Measurements from ENCODE around the gene TTC14.

TTC14 gene

DNA sequence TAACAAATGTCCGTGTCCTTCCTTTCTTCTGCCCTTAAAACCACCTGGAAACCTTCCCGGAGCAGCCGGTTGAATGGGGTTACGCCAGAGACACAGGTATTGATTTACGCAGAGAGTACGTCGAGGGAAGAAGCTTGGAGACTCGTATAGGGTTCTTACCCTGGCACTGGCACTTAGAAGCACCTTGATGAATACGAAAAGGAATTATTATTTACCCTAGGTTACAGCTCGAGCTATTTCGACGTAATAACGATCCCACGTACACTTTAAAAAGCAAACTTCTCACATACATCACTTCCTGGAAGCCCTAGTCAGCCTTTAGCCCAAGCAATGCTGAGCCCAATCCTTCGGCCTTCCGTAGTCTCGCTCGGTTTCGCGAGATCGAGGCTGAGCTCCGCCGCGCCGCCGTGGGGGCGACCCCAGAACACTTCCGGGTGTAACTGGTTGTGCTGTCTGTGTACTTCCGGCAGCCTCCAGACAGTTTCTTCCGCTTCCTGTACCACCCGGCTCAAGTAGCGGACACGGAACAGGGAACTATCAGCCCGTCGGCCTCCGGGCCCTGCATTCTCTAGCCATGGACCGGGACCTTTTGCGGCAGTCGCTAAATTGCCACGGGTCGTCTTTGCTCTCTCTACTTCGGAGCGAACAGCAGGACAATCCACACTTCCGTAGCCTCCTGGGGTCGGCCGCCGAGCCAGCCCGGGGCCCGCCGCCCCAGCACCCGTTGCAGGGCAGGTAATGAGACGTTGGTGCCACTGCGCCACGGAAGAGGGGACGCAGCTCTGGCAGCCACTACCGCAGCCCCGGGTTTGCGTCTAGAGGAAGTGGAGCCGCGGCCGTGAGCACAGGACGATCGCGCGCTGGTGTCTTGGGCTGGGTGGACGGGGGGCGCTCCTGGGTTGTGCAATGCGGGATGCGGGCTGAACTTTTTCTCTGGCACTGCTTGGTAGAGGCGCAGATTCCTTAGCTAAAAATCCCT lies at the start of gene TTC14 (continued):
- TF ChIP-seq, protein P1, sequence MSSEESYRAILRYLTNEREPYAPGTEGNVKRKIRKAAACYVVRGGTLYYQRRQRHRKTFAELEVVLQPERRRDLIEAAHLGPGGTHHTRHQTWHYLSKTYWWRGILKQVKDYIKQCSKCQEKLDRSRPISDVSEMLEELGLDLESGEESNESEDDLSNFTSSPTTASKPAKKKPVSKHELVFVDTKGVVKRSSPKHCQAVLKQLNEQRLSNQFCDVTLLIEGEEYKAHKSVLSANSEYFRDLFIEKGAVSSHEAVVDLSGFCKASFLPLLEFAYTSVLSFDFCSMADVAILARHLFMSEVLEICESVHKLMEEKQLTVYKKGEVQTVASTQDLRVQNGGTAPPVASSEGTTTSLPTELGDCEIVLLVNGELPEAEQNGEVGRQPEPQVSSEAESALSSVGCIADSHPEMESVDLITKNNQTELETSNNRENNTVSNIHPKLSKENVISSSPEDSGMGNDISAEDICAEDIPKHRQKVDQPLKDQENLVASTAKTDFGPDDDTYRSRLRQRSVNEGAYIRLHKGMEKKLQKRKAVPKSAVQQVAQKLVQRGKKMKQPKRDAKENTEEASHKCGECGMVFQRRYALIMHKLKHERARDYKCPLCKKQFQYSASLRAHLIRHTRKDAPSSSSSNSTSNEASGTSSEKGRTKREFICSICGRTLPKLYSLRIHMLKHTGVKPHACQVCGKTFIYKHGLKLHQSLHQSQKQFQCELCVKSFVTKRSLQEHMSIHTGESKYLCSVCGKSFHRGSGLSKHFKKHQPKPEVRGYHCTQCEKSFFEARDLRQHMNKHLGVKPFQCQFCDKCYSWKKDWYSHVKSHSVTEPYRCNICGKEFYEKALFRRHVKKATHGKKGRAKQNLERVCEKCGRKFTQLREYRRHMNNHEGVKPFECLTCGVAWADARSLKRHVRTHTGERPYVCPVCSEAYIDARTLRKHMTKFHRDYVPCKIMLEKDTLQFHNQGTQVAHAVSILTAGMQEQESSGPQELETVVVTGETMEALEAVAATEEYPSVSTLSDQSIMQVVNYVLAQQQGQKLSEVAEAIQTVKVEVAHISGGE (tag by site-specific recombination; conservative IDR thresholded peaks at IDR 0.05; ENCODE audit: low read depth) = peak; percentile 98

DNA sequence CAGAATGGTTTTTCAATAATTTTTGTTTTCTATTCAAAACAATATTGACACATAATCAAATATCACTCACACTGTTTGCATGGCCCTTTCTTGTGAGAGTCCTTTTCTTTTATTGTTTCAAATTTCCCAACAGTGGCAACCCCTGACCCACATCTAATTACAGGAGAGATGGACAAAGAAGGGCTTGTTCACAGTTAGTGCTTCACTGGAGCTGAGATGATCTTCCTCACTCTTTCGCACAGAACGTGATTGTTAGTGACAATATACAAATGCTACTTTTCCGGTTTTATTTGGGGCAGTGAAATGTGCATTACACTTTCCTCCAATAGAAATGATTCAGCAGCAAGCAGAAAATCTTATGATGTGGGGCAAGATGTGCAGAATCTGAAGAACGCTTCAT lies 38.6 kb upstream of the TTC14 start:
- Histone ChIP-seq H3K4me3 (ENCODE audit: low read depth, low read length) (no peak overlapping the region), H3K36me3 (ENCODE audit: control insufficient read depth in 2 of 2, insufficient read depth in 1 of 2, low read length in 2 of 2) (no peaks in the 10 kb centered on the region), H3K27ac (ENCODE audit: extremely low read depth, low read depth, low read length) (no peak overlapping the region), H3K9me3 (ENCODE audit: control insufficient read depth, insufficient read depth, low read depth, low read length) (no peaks in the 10 kb centered on the region), H3K4me1 (ENCODE audit: control insufficient read depth, insufficient read depth, low read length) (no peaks in the 10 kb centered on the region)
- CTCF ChIA-PET = no interaction called here
- no peak for TF ChIP-seq IKZF3 (tag by site-specific recombination; IDR thresholded peaks at IDR 0.05)
- no peak for TF ChIP-seq FEZF1 (tag by site-specific recombination; IDR thresholded peaks at IDR 0.05)
- TF ChIP-seq, protein P2, sequence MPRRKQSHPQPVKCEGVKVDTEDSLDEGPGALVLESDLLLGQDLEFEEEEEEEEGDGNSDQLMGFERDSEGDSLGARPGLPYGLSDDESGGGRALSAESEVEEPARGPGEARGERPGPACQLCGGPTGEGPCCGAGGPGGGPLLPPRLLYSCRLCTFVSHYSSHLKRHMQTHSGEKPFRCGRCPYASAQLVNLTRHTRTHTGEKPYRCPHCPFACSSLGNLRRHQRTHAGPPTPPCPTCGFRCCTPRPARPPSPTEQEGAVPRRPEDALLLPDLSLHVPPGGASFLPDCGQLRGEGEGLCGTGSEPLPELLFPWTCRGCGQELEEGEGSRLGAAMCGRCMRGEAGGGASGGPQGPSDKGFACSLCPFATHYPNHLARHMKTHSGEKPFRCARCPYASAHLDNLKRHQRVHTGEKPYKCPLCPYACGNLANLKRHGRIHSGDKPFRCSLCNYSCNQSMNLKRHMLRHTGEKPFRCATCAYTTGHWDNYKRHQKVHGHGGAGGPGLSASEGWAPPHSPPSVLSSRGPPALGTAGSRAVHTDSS (tag by site-specific recombination; IDR thresholded peaks at IDR 0.05) = no peak
- TF ChIP-seq ZXDB (tag by site-specific recombination; IDR thresholded peaks at IDR 0.05) = no peak
- no peak for TF ChIP-seq ZNF561 (tag by site-specific recombination; IDR thresholded peaks at IDR 0.05; ENCODE audit: borderline replicate concordance)
- POLR2A ChIA-PET = no interaction called here

DNA sequence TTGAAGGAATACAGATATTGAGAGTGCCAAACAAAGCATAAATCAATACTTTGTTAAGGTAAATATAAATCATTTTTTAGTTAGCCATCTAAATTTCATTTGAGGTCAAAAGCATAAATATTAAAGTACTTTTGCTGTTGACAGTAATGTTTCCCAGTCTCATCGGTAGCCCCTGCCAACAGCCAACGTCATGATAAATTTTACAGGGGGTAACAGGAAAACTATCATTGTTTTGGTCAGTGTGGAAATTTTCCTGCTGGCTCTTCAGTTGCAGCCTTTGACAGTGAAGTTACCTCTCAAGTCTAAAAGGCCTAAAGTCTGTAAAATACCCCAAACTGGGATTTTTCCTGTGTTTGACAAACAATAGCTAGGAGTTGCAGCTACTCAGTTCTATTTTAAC lies 37.3 kb upstream of the TTC14 start:
- ChIA-PET CTCF (interaction anchor here (0.7 kb wide), 1 partner anchor 222 kb away, joined by 3 read pairs; no protein-coding TSS in a partner anchor), POLR2A (no interaction called here)
- TF ChIP-seq ZNF23 (tag by site-specific recombination; IDR thresholded peaks at IDR 0.05; ENCODE audit: borderline replicate concordance) = no peak
- TF ChIP-seq MEIS1 (CRISPR knock-in tag; IDR thresholded peaks at IDR 0.05; ENCODE audit: borderline replicate concordance) = no peak
- TF ChIP-seq ZBTB20 (tag by site-specific recombination; IDR thresholded peaks at IDR 0.05) = no peak
- TF ChIP-seq ZNF830 (tag by site-specific recombination; IDR thresholded peaks at IDR 0.05; ENCODE audit: low read depth) = no peak
- TF ChIP-seq ZNF112 (tag by site-specific recombination; IDR thresholded peaks at IDR 0.05) = no peak
- TF ChIP-seq, protein P3, sequence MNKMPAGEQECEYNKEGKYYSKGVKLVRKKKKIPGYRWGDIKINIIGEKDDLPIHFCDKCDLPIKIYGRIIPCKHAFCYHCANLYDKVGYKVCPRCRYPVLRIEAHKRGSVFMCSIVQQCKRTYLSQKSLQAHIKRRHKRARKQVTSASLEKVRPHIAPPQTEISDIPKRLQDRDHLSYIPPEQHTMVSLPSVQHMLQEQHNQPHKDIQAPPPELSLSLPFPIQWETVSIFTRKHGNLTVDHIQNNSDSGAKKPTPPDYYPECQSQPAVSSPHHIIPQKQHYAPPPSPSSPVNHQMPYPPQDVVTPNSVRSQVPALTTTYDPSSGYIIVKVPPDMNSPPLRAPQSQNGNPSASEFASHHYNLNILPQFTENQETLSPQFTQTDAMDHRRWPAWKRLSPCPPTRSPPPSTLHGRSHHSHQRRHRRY (tag by site-specific recombination; IDR thresholded peaks at IDR 0.05) = no peak
- H3K27ac ChIP-seq (ENCODE audit: extremely low read depth, low read depth, low read length) = no peak overlapping the region
- H3K4me1 ChIP-seq (ENCODE audit: control insufficient read depth, insufficient read depth, low read length) = no peaks in the 10 kb centered on the region
- no peak overlapping the region for H3K4me3 ChIP-seq (ENCODE audit: low read depth, low read length)
- no peaks in the 10 kb centered on the region for H3K9me3 ChIP-seq (ENCODE audit: control insufficient read depth, insufficient read depth, low read depth, low read length)
- H3K36me3 ChIP-seq (ENCODE audit: control insufficient read depth in 2 of 2, insufficient read depth in 1 of 2, low read length in 2 of 2) = no peaks in the 10 kb centered on the region

DNA sequence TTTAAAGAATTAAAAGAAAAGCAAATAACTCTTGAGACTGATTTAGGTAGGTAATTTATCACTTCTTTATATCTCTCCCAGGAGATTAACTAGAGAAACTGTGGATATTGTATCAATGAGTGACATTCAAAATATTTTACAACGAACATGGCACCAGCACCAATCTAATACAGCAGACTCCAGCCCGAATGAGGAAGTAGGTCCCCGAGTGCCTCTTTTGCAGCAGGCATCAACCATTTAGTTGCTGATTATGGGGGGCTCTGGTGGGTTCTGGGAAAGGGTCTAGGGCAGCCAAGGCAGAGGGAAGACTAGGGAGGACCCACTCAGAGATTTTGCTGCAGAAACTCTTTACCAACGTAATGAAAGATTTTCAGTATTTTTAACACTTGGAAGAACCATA lies 31.7 kb upstream of the TTC14 start:
- ChIA-PET CTCF (interaction anchor here (0.6 kb wide), 1 partner anchor 10 kb away, joined by 4 read pairs; no protein-coding TSS in a partner anchor), POLR2A (no interaction called here)
- Histone ChIP-seq H3K9me3 (ENCODE audit: control insufficient read depth, insufficient read depth, low read depth, low read length) (no peaks in the 10 kb centered on the region), H3K4me3 (ENCODE audit: low read depth, low read length) (no peak overlapping the region), H3K27ac (ENCODE audit: extremely low read depth, low read depth, low read length) (no peak overlapping the region), H3K4me1 (ENCODE audit: control insufficient read depth, insufficient read depth, low read length) (no peaks in the 10 kb centered on the region), H3K36me3 (ENCODE audit: control insufficient read depth in 2 of 2, insufficient read depth in 1 of 2, low read length in 2 of 2) (no peaks in the 10 kb centered on the region)
- TF ChIP-seq GFI1B (tag by site-specific recombination; IDR thresholded peaks at IDR 0.05) = no peak
- no peak for TF ChIP-seq SP2 (tag by site-specific recombination; IDR thresholded peaks at IDR 0.05)
- TF ChIP-seq ZNF341 (tag by site-specific recombination; IDR thresholded peaks at IDR 0.05; ENCODE audit: low read depth) = no peak
- TF ChIP-seq, protein P4, sequence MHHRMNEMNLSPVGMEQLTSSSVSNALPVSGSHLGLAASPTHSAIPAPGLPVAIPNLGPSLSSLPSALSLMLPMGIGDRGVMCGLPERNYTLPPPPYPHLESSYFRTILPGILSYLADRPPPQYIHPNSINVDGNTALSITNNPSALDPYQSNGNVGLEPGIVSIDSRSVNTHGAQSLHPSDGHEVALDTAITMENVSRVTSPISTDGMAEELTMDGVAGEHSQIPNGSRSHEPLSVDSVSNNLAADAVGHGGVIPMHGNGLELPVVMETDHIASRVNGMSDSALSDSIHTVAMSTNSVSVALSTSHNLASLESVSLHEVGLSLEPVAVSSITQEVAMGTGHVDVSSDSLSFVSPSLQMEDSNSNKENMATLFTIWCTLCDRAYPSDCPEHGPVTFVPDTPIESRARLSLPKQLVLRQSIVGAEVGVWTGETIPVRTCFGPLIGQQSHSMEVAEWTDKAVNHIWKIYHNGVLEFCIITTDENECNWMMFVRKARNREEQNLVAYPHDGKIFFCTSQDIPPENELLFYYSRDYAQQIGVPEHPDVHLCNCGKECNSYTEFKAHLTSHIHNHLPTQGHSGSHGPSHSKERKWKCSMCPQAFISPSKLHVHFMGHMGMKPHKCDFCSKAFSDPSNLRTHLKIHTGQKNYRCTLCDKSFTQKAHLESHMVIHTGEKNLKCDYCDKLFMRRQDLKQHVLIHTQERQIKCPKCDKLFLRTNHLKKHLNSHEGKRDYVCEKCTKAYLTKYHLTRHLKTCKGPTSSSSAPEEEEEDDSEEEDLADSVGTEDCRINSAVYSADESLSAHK (tag by site-specific recombination; IDR thresholded peaks at IDR 0.05) = no peak
- no peak for TF ChIP-seq ZBTB8A (tag by site-specific recombination; IDR thresholded peaks at IDR 0.05)
- no peak for TF ChIP-seq ZNF133 (tag by site-specific recombination; IDR thresholded peaks at IDR 0.05)
- TF ChIP-seq ZNF501 (tag by site-specific recombination; IDR thresholded peaks at IDR 0.05) = no peak
- no peak for TF ChIP-seq ZNF302 (tag by site-specific recombination; IDR thresholded peaks at IDR 0.05; ENCODE audit: low read depth)
- TF ChIP-seq EGR2 (tag by site-specific recombination; IDR thresholded peaks at IDR 0.05; ENCODE audit: low read depth) = no peak
